WTC11 (cell line): ENCODE measurements around the gene SRGAP1. TPM values are rescaled to one million over a fixed set of nuclear protein-coding genes. Genes with fewer than 3 reads are reported as not detected.

Experiments
- ATAC-seq: fragments of 200-7000 bp; cut with Tn5 transposase; 2 replicates; pipeline ENCODE4 v1.10.0; 2021; ENCODE audit warnings: mild to moderate bottlenecking, moderate library complexity
- CTCF ChIA-PET: fragments of 300-600 bp; sonication (Branson Sonifier 250); formaldehyde crosslinking; loops from one replicate; lab custom pipeline; 2021; ENCODE audit warnings: antibody characterized with exemption; lab: Charles Lee
- POLR2A ChIA-PET: fragments of 350-600 bp; sonication (Branson Sonifier 250); formaldehyde crosslinking; loops from one replicate; lab custom pipeline; 2021; ENCODE audit warnings: antibody characterized with exemption; lab: Charles Lee
- DNase-seq: peaks from one replicate; pipeline ENCODE4 v3.0.0; 2021; ENCODE audit warnings: low spot score
- H3K27ac Mint-ChIP-seq: 2 replicates; pipeline ENCODE4 v1.8.0; 2021; ENCODE audit warnings: mixed read lengths
- H3K27me3 Mint-ChIP-seq: 2 replicates; pipeline ENCODE4 v1.8.0; 2021; ENCODE audit warnings: low read depth, mild to moderate bottlenecking, moderate library complexity, mixed read lengths
- H3K36me3 Mint-ChIP-seq: 2 replicates; pipeline ENCODE4 v1.8.0; 2021; ENCODE audit warnings: mixed read lengths
- H3K4me1 Mint-ChIP-seq: 2 replicates; pipeline ENCODE4 v1.8.0; 2022; ENCODE audit warnings: mixed read lengths
- H3K4me3 Mint-ChIP-seq: 2 replicates; pipeline ENCODE4 v1.8.0; 2021; ENCODE audit warnings: mild to moderate bottlenecking, moderate library complexity, mixed read lengths
- H3K9me3 Mint-ChIP-seq: 2 replicates; pipeline ENCODE4 v1.8.0; 2021; ENCODE audit warnings: mixed read lengths
- AR ChIP-seq: fragments of 250-450 bp; sonication (Bioruptor Pico); IDR thresholded peaks from 2 replicates; pipeline ENCODE4 v1.9.0; 2021; ENCODE audit warnings: mild to moderate bottlenecking
- FOXJ3 ChIP-seq: sonication (generic); formaldehyde crosslinking; IDR thresholded peaks from 2 replicates; pipeline ENCODE4 v1.9.0; 2021; ENCODE audit warnings: missing genetic modification reagents, mild to moderate bottlenecking, borderline replicate concordance
- GABPB1 ChIP-seq: sonication (generic); formaldehyde crosslinking; IDR thresholded peaks from 2 replicates; pipeline ENCODE4 v1.8.1; 2023; ENCODE audit warnings: mild to moderate bottlenecking, missing genetic modification reagents
- GTF2I ChIP-seq: fragments of 250-450 bp; sonication (Bioruptor Pico); conservative IDR thresholded peaks from 2 replicates; pipeline ENCODE4 v1.4.0; 2021; ENCODE audit warnings: mild to moderate bottlenecking
- MXD4 ChIP-seq: fragments of 250-450 bp; sonication (Bioruptor Pico); IDR thresholded peaks from 2 replicates; pipeline ENCODE4 v1.8.0; 2021; ENCODE audit warnings: mild to moderate bottlenecking, moderate library complexity, borderline replicate concordance
- MYBL2 ChIP-seq: sonication (generic); formaldehyde crosslinking; IDR thresholded peaks from 2 replicates; pipeline ENCODE4 v1.8.1; 2023; ENCODE audit warnings: mild to moderate bottlenecking, moderate library complexity, missing genetic modification reagents
- NFATC4 ChIP-seq: fragments of 250-450 bp; sonication (Bioruptor Pico); IDR thresholded peaks from 2 replicates; pipeline ENCODE4 v1.9.0; 2021; ENCODE audit warnings: mild to moderate bottlenecking
- PRDM15 ChIP-seq: sonication (generic); formaldehyde crosslinking; IDR thresholded peaks from 2 replicates; pipeline ENCODE4 v1.8.0; 2022; ENCODE audit warnings: missing genetic modification reagents
- SOX15 ChIP-seq: fragments of 250-450 bp; sonication (Bioruptor Pico); IDR thresholded peaks from 2 replicates; pipeline ENCODE4 v1.9.0; 2021; ENCODE audit warnings: mild to moderate bottlenecking
- SP1 ChIP-seq: sonication (generic); formaldehyde crosslinking; conservative IDR thresholded peaks from 2 replicates; pipeline ENCODE4 v1.8.1; 2022; ENCODE audit warnings: missing genetic modification reagents
- STAT6 ChIP-seq: sonication (generic); formaldehyde crosslinking; conservative IDR thresholded peaks from 2 replicates; pipeline ENCODE4 v1.8.1; 2023; ENCODE audit warnings: mild to moderate bottlenecking, low read depth, missing genetic modification reagents, moderate library complexity
- TP53 ChIP-seq: sonication (generic); formaldehyde crosslinking; IDR thresholded peaks from 2 replicates; pipeline ENCODE4 v1.8.1; 2023; ENCODE audit warnings: mild to moderate bottlenecking, missing genetic modification reagents
- ZNF232 ChIP-seq: sonication (generic); formaldehyde crosslinking; IDR thresholded peaks from 2 replicates; pipeline ENCODE4 v1.8.0; 2022; ENCODE audit warnings: mild to moderate bottlenecking, missing genetic modification reagents
- ZSCAN18 ChIP-seq: fragments of 250-450 bp; sonication (Bioruptor Pico); IDR thresholded peaks from 2 replicates; pipeline ENCODE4 v2.1.2; 2022; ENCODE audit warnings: mild to moderate bottlenecking, moderate library complexity
- total RNA-seq: library from RNA; stranded (reverse); gene quantifications from 3 replicates; pipeline ENCODE4 v1.2.3, GENCODE V29; 2021
- TF ChIP-seq, protein P1 (sequence below): fragments of 250-450 bp; sonication (Bioruptor Pico); IDR thresholded peaks from 2 replicates; pipeline ENCODE4 v1.9.0; 2021; ENCODE audit warnings: mild to moderate bottlenecking, borderline replicate concordance
- TF ChIP-seq, protein P2 (sequence below): sonication (generic); formaldehyde crosslinking; IDR thresholded peaks from 2 replicates; pipeline ENCODE4 v1.8.1; 2023; ENCODE audit warnings: mild to moderate bottlenecking, missing genetic modification reagents
- TF ChIP-seq, protein P3 (sequence below): sonication (generic); formaldehyde crosslinking; IDR thresholded peaks from 2 replicates; pipeline ENCODE4 v1.8.1; 2023; ENCODE audit warnings: mild to moderate bottlenecking, missing genetic modification reagents, moderate library complexity
- TF ChIP-seq, protein P4 (sequence below): sonication (generic); formaldehyde crosslinking; IDR thresholded peaks from 2 replicates; pipeline ENCODE4 v1.8.1; 2023; ENCODE audit warnings: mild to moderate bottlenecking, missing genetic modification reagents, moderate library complexity

The SRGAP1 gene
- total RNA-seq, 1 experiment from 2014 or later, result 10.3 TPM

DNA sequence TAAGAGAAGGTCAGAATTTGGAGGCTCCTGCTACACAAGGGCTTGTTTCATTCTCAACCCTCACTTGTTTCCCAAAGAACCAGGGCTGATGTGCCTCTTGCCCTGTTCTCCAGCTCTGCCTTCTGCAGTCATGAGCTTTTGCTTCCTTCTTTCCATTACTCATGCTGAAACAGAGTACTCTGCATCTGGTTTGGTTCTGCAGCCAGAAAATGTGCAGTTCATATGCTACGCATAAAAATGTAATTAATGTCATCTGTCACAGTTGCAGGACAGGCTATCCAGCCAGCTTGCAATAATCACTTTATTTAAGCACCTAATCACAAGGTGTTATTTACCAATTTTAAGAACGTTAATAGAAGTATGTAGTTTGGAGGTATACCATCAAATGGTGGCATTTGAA, 150.2 kb downstream of the SRGAP1 start (continued):
- TF ChIP-seq STAT6 (CRISPR knock-in tag) (no peak), GTF2I (CRISPR knock-in tag) (no peak), NFATC4 (no peak), PRDM15 (CRISPR knock-in tag) (no peak), SP1 (CRISPR knock-in tag) (no peak), TP53 (CRISPR knock-in tag) (no peak), AR (CRISPR knock-in tag) (no peak)
- TF ChIP-seq, protein P1, sequence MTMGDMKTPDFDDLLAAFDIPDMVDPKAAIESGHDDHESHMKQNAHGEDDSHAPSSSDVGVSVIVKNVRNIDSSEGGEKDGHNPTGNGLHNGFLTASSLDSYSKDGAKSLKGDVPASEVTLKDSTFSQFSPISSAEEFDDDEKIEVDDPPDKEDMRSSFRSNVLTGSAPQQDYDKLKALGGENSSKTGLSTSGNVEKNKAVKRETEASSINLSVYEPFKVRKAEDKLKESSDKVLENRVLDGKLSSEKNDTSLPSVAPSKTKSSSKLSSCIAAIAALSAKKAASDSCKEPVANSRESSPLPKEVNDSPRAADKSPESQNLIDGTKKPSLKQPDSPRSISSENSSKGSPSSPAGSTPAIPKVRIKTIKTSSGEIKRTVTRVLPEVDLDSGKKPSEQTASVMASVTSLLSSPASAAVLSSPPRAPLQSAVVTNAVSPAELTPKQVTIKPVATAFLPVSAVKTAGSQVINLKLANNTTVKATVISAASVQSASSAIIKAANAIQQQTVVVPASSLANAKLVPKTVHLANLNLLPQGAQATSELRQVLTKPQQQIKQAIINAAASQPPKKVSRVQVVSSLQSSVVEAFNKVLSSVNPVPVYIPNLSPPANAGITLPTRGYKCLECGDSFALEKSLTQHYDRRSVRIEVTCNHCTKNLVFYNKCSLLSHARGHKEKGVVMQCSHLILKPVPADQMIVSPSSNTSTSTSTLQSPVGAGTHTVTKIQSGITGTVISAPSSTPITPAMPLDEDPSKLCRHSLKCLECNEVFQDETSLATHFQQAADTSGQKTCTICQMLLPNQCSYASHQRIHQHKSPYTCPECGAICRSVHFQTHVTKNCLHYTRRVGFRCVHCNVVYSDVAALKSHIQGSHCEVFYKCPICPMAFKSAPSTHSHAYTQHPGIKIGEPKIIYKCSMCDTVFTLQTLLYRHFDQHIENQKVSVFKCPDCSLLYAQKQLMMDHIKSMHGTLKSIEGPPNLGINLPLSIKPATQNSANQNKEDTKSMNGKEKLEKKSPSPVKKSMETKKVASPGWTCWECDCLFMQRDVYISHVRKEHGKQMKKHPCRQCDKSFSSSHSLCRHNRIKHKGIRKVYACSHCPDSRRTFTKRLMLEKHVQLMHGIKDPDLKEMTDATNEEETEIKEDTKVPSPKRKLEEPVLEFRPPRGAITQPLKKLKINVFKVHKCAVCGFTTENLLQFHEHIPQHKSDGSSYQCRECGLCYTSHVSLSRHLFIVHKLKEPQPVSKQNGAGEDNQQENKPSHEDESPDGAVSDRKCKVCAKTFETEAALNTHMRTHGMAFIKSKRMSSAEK (CRISPR knock-in tag), result no peak
- TF ChIP-seq, protein P2, sequence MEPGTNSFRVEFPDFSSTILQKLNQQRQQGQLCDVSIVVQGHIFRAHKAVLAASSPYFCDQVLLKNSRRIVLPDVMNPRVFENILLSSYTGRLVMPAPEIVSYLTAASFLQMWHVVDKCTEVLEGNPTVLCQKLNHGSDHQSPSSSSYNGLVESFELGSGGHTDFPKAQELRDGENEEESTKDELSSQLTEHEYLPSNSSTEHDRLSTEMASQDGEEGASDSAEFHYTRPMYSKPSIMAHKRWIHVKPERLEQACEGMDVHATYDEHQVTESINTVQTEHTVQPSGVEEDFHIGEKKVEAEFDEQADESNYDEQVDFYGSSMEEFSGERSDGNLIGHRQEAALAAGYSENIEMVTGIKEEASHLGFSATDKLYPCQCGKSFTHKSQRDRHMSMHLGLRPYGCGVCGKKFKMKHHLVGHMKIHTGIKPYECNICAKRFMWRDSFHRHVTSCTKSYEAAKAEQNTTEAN (CRISPR knock-in tag), result no peak
- TF ChIP-seq, protein P3, sequence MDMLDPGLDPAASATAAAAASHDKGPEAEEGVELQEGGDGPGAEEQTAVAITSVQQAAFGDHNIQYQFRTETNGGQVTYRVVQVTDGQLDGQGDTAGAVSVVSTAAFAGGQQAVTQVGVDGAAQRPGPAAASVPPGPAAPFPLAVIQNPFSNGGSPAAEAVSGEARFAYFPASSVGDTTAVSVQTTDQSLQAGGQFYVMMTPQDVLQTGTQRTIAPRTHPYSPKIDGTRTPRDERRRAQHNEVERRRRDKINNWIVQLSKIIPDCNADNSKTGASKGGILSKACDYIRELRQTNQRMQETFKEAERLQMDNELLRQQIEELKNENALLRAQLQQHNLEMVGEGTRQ (CRISPR knock-in tag), result no peak

GRCh38 chr12:63995512-63995911, 151.0 kb downstream of the SRGAP1 start:
- DNase-seq, result no peak
- Mint-ChIP-seq H3K27ac (no peak overlapping the region), H3K36me3 (no peaks in the 10 kb centered on the region), H3K27me3 (no peaks in the 10 kb centered on the region), H3K9me3 (no peaks in the 10 kb centered on the region), H3K4me1 (peaks cover 24% of the 10 kb centered on the region), H3K4me3 (no peak overlapping the region)
- POLR2A ChIA-PET, result no interaction called here
- CTCF ChIA-PET, result no interaction called here
- ATAC-seq, result no peak
- TF ChIP-seq FOXJ3 (CRISPR knock-in tag) (no peak), SOX15 (CRISPR knock-in tag) (no peak), MYBL2 (CRISPR knock-in tag) (no peak), ZSCAN18 (CRISPR knock-in tag) (no peak), GABPB1 (CRISPR knock-in tag) (no peak), MXD4 (CRISPR knock-in tag) (no peak), ZNF232 (no peak)
- TF ChIP-seq, protein P4, sequence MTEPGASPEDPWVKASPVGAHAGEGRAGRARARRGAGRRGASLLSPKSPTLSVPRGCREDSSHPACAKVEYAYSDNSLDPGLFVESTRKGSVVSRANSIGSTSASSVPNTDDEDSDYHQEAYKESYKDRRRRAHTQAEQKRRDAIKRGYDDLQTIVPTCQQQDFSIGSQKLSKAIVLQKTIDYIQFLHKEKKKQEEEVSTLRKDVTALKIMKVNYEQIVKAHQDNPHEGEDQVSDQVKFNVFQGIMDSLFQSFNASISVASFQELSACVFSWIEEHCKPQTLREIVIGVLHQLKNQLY (CRISPR knock-in tag), result no peak
